Adrenal gland (tissue), 5 donors: ENCODE measurements around the gene B4GALNT2.

Experiments used
- POLR2A ChIP-seq, 2 donors: fragments of 450-650 bp; IDR thresholded peaks; one replicate each; pipeline ENCODE4 v1.6.1; 2017; ENCODE audit warnings: antibody characterized with exemption in 2 of 2, mild to moderate bottlenecking in 2 of 2, moderate library complexity in 1 of 2
- TF ChIP-seq, protein P1 (sequence below), 6 experiments: fragments of 450-650 bp in 4 of 6; fragments of 200-600 bp in 2 of 6; sonication (generic) in 1 of 6; IDR thresholded peaks; 1 replicate in 5 of 6; 2 replicates in 1 of 6; pipeline versions ENCODE4 v1.5.1 to v1.8.0; 2016 to 2021; ENCODE audit warnings: antibody characterized with exemption in 6 of 6, mild to moderate bottlenecking in 2 of 6, moderate library complexity in 1 of 6
- donor health status: DM: no; HTN: no; CAD: no.

DNA sequence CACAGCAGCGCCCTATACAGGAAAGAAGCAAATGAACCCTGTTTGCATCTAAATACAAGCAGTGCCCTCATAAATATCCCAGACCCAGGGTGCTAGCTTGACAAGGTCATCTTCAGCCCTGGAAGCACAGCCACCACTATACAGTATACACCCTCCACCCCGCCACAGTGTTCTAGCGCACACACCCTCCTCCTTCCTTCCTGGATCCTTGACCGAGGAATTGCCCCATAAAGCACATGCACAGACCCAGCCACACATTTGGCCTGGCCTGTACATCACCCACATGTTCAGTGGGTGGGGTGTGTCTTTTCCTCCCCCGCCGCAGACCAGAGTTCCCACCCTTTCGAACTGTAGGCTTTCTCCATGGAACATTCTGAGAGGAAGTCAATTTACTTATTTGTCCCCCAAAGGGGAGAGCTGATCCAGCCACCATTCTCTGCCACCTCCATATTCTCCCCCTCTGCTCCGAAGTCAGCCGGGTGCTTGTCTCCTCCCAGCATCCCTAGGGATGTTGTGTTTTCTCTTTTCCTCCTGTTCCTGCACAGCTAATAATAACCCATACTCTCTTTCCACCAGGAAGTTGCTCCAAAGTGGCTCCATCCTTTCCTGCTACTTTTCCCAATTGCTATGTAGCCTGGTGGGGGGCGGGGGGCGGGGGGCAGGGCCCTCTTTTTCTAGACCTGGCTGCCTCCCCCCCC is 84.5 kb downstream of the B4GALNT2 start:
- TF ChIP-seq, protein P1, sequence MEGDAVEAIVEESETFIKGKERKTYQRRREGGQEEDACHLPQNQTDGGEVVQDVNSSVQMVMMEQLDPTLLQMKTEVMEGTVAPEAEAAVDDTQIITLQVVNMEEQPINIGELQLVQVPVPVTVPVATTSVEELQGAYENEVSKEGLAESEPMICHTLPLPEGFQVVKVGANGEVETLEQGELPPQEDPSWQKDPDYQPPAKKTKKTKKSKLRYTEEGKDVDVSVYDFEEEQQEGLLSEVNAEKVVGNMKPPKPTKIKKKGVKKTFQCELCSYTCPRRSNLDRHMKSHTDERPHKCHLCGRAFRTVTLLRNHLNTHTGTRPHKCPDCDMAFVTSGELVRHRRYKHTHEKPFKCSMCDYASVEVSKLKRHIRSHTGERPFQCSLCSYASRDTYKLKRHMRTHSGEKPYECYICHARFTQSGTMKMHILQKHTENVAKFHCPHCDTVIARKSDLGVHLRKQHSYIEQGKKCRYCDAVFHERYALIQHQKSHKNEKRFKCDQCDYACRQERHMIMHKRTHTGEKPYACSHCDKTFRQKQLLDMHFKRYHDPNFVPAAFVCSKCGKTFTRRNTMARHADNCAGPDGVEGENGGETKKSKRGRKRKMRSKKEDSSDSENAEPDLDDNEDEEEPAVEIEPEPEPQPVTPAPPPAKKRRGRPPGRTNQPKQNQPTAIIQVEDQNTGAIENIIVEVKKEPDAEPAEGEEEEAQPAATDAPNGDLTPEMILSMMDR (IDR thresholded peaks at IDR 0.05) = no peak
- no peak for TF ChIP-seq POLR2A (IDR thresholded peaks at IDR 0.05)
